Activated CD4-positive, alpha-beta T cell treated with anti-CD3 and anti-CD28 coated beads for 36 hours (primary cell): Measurements from ENCODE around the gene CELF4. TPM values are rescaled to one million over a fixed set of nuclear protein-coding genes. Genes with fewer than 3 reads are reported as not detected.

Experiments used
- ATAC-seq: fragments of 200-7000 bp; cut with Tn5 transposase; one replicate; pipeline ENCODE4 v1.10.0; 2021; ENCODE audit warnings: mild to moderate bottlenecking, moderate library complexity
- CTCF ChIA-PET: fragments of 350-600 bp; sonication (Branson Sonifier 250); formaldehyde crosslinking; loops from one replicate; lab custom pipeline; 2021; ENCODE audit warnings: antibody characterized with exemption; lab: Charles Lee
- POLR2A ChIA-PET: fragments of 350-600 bp; sonication (Branson Sonifier 250); formaldehyde crosslinking; loops from one replicate; lab custom pipeline; 2021; ENCODE audit warnings: antibody characterized with exemption, inconsistent platforms; lab: Charles Lee
- DNase-seq: peaks from one replicate; pipeline ENCODE4 v3.0.0-alpha.2; 2020
- H3K27ac Mint-ChIP-seq: one replicate; pipeline ENCODE4 v1.8.0; 2021; ENCODE audit warnings: mixed read lengths
- H3K27me3 Mint-ChIP-seq: one replicate; pipeline ENCODE4 v1.8.0; 2021; ENCODE audit warnings: mixed read lengths
- H3K36me3 Mint-ChIP-seq: one replicate; pipeline ENCODE4 v1.8.0; 2021; ENCODE audit warnings: low read depth, mixed read lengths
- H3K4me1 Mint-ChIP-seq: one replicate; pipeline ENCODE4 v1.8.0; 2021; ENCODE audit warnings: mixed read lengths
- H3K4me3 Mint-ChIP-seq: one replicate; pipeline ENCODE4 v1.8.0; 2021; ENCODE audit warnings: mild to moderate bottlenecking, moderate library complexity, mixed read lengths
- H3K9me3 Mint-ChIP-seq: one replicate; pipeline ENCODE4 v1.8.0; 2021; ENCODE audit warnings: low read depth, mixed read lengths
- intact Hi-C, 2 experiments: fragments of 100-400 bp; cut with DNase I in 1 of 2; cut with micrococcal nuclease in 1 of 2; formaldehyde crosslinking; loops; one replicate each; pipeline versions ENCODE4 v1.14.2 to v1.15.1; 2022 to 2024; cut with DNase I, micrococcal nuclease
- total RNA-seq, 2 experiments: library from RNA; stranded (reverse); gene quantifications; one replicate each; pipeline ENCODE4 v1.2.3, GENCODE V29; 2021

CELF4 gene
- total RNA-seq, 2 experiments from 2014 or later, result not detected

DNA sequence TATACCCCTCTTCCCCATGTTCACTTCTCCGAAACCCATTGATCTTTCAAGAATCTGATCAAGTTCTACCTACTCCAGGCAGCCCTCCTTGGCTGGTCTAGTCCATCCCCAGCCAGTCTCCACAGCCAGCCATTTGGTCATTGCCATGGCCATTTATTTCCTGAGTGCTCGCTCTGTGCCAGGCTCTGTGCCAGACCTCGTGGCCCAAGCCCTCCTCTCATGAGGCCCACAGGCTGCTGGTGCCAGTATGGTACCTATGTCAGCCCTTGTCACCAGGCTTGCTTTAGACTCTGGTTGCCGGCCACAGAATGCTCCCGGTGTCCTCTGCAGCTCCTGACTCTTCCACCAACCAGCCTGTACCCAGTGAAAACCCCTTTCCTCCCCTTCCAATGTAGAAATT is 78.8 kb downstream of the CELF4 start:
- Mint-ChIP-seq H3K36me3 (no peaks in the 10 kb centered on the region), H3K27ac (no peak overlapping the region), H3K27me3 (peaks cover 63% of the 10 kb centered on the region), H3K9me3 (no peaks in the 10 kb centered on the region), H3K4me3 (no peak overlapping the region), H3K4me1 (peaks cover 4% of the 10 kb centered on the region)
- DNase-seq (no peak), ATAC-seq (no peak)
- ChIA-PET CTCF (no interaction called here), POLR2A (no interaction called here)
- intact Hi-C loops, result no loop called here

DNA sequence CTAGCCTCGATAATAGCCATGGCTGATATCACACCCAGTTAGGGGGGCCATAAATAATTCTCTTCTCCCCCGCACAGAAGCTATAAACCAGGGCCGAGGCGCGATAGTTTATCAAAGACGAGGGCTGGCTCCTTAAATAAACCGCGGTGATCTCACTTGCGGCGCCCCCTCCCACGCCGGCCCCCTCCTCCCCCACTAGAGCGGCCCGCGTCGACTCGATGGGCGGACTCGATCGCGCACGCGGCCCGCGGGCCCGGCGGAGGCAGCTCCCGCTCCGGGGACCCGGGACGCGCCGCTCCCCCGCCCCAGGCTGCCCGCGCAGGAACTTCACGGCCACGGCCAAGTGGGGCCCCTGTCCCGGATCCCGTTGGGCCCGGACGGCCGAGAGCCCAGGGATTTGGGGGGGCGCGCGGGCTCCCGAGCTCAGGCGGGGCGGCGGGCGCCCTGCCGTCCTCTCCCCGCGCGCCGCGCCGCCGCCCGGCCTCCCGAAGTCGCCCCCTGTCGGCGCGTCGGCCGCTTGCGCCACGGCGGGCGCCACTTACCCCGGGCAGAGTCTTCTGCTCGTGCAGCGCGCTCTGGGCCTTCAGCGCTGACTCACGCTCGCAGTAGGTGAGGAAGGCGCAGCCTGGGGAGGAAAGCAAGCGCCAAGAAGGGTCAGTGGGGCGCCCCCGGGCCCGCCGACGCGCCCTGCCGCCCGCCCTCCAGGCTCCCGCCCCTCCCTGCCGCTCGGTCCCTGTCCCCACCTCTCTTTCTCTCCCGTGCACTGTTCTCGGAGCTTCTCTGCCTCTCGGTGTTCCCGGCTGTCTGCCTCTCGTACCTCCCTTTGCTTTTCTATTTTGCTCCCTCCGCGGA is 80.4 kb downstream of the CELF4 start:
- ChIA-PET CTCF (no interaction called here), POLR2A (no interaction called here)
- intact Hi-C loops, result no loop called here
- Mint-ChIP-seq H3K27me3 (peaks cover 63% of the 10 kb centered on the region), H3K4me3 (no peak overlapping the region), H3K36me3 (no peaks in the 10 kb centered on the region), H3K4me1 (peaks cover 4% of the 10 kb centered on the region), H3K27ac (no peak overlapping the region), H3K9me3 (no peaks in the 10 kb centered on the region)
- ATAC-seq (peak; percentile 79), DNase-seq (peak; percentile 61)

DNA sequence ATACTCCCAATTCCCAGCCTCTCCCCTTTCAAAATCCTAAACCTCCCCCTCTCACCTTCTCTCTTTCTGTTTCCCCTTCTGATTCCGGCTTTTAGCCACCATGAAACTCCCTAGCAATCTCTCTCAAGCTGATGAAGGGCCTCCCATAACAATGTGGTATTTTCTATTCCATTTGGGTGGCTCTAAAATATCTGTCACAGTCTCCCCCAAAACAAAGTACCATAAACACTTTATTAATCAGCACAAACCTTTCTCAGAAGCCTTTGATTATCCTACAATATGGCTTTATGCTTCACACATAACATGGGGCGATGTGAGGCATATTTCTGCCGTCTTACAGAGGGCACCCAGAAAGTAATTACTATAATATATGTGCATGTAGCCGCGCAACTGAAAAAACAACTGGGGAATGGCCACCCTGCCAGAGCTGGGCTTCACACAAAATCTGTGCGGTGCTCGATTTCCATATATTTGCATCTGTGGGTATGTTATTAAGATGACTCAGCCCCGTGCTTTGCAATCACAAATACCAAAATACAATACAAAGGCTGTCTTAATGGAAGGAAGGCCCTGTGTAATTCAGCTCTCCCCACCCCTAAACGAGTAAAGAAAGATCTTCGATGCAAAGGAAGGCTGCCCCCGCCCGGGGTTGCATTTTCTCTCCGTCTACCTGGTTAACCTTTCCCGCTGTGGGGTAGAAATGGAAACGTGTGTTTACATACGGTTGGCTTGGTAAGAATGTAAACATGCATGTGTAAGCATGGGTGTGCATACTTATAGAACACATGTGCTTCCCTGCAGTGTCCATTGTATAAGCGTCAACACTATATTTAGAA is 81.4 kb downstream of the CELF4 start:
- Mint-ChIP-seq H3K9me3 (no peaks in the 10 kb centered on the region), H3K4me1 (peaks cover 4% of the 10 kb centered on the region), H3K27me3 (peaks cover 61% of the 10 kb centered on the region), H3K27ac (no peak overlapping the region), H3K4me3 (no peak overlapping the region), H3K36me3 (no peaks in the 10 kb centered on the region)
- ATAC-seq, result no peak
- ChIA-PET POLR2A (interaction anchor here (0.6 kb wide), 1 partner anchor 159 kb away, joined by 3 read pairs; no protein-coding TSS in a partner anchor), CTCF (no interaction called here)
- intact Hi-C loops, result no loop called here
- no peak for DNase-seq

DNA sequence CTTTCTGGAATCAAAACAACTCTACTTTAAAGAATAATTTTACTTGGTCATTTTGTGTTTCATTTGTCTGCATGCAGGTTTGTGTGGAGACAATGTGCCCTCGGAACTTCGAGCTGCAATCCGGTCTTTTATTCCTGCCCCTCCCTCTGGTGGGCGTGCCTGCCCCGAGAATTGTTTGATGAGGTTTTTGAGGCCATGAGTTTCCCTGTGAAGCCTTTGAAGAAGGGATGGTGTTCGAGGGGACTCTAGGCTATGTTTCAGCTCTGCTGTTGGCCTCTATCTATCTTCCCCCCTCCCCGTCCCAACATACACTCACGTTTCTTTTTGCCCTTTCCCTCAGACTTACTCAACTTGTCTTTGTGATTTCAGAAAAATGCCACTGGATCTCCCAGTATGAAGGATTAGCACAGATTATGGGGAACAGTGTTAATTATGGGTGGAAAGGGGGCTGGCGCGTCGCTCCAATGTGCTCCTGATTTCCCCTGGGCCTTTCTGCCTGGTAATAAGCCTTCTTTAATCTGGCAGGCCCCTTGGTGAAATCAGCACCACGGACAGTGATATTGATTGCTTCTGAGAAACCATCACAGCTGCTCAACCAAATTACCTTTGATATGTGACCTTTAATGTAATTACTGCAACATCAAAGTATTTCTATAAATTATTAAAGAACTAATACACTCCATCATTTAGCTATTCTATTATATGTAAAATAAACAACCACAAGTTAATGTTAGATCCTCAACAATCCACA is 82.2 kb downstream of the CELF4 start:
- Mint-ChIP-seq H3K9me3 (no peaks in the 10 kb centered on the region), H3K4me3 (no peak overlapping the region), H3K4me1 (peaks cover 4% of the 10 kb centered on the region), H3K36me3 (no peaks in the 10 kb centered on the region), H3K27me3 (peaks cover 56% of the 10 kb centered on the region), H3K27ac (no peak overlapping the region)
- DNase-seq (peak; percentile 12), ATAC-seq (no peak)
- ChIA-PET CTCF (no interaction called here), POLR2A (interaction anchor here (0.6 kb wide), 1 partner anchor 159 kb away, joined by 3 read pairs; no protein-coding TSS in a partner anchor)
- intact Hi-C loops, result no loop called here

DNA sequence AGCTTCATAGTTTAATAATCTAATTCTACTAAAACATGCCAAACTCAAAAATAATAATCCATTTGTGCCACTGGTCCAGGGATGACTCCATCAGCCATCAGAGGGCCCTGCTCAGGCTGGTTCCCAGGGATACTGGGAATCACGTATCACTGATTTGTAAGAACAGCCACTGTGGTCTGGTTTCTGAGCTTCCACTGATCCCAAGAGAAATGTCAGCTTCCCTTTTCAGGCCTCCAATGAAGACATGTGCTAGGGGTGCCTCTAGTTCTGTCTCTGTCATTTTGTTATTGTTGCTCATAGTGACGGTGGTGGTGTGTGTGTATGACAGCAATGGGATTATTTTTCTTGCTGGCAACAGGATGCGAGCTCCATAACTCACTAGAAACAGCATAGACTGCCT is 83.2 kb downstream of the CELF4 start:
- ATAC-seq (no peak), DNase-seq (no peak)
- Mint-ChIP-seq H3K4me1 (peaks cover 4% of the 10 kb centered on the region), H3K27ac (no peak overlapping the region), H3K36me3 (no peaks in the 10 kb centered on the region), H3K4me3 (no peak overlapping the region), H3K9me3 (no peaks in the 10 kb centered on the region), H3K27me3 (peaks cover 48% of the 10 kb centered on the region)
- ChIA-PET POLR2A (no interaction called here), CTCF (no interaction called here)
- intact Hi-C loops, result no loop called here

DNA sequence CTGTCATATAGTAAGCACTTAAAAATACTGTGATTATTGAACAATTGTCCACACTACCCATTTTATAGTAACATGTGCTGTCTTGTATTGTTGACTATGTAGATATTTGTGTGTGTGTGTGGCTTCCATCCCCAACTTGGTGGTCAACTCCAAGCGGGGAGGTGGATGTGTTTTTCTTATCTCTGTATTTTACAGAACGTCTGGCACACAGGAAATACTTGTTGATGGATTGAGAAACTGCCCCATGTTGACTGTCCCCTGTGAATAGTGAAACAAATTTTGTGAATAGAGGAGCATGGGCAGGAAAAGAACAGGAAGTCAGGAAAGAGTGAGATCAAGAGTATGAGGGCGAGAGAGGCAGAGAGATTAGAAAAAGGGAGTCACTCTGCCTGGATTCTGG is 83.6 kb downstream of the CELF4 start:
- Mint-ChIP-seq H3K4me3 (no peak overlapping the region), H3K9me3 (no peaks in the 10 kb centered on the region), H3K36me3 (no peaks in the 10 kb centered on the region), H3K27ac (no peak overlapping the region), H3K27me3 (peaks cover 44% of the 10 kb centered on the region), H3K4me1 (peaks cover 4% of the 10 kb centered on the region)
- DNase-seq, result no peak
- POLR2A ChIA-PET, result no interaction called here
- CTCF ChIA-PET, result no interaction called here
- intact Hi-C loops, result no loop called here
- ATAC-seq, result no peak

DNA sequence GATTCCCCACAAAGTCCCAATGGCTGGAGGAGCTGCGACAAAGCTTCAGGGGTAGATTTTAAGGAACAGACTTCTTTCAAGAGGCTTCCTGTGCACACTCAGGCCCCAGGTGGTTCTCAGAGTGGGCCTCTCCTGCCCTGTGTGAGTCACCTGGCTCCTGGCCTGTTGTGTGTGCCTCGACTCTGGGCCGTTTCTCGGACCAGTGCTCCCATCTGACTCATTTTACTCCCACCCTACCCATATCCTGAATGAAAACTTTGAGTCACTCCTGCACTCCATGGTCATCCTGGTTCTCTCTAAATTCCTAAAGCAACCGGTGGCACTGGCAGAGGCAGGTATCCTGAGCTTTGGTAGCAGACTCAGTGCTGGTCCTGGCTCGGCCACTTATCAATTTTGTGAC is 84.1 kb downstream of the CELF4 start:
- Mint-ChIP-seq H3K27ac (no peak overlapping the region), H3K4me3 (no peak overlapping the region), H3K9me3 (no peaks in the 10 kb centered on the region), H3K4me1 (peaks cover 4% of the 10 kb centered on the region), H3K27me3 (peaks cover 39% of the 10 kb centered on the region), H3K36me3 (no peaks in the 10 kb centered on the region)
- ChIA-PET POLR2A (no interaction called here), CTCF (interaction anchor here (0.7 kb wide), 1 partner anchor 98 kb away, joined by 3 read pairs; no protein-coding TSS in a partner anchor)
- no peak for DNase-seq
- intact Hi-C loops, result no loop called here
- ATAC-seq, result no peak

DNA sequence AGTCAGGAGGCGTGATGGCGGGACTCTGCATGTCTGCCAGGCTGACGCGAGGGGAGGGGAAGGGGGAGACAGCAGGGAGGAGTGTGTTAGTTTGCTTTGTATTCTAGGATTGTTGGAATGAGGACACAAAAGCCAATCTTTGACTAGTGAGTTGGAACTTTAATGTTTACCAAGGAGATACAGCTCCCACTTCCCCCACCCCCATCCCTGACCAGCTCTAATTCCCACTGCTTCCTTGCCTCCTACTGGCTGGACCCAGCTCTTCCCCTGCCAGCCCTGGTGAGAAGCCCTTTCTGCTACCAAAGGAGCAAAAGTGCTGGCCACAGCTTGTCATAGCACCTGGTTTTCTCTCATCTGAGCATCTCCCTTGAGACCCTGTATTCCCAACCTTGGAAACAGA is 84.5 kb downstream of the CELF4 start:
- Mint-ChIP-seq H3K4me1 (peaks cover 1% of the 10 kb centered on the region), H3K9me3 (no peaks in the 10 kb centered on the region), H3K4me3 (no peak overlapping the region), H3K36me3 (no peaks in the 10 kb centered on the region), H3K27me3 (peaks cover 35% of the 10 kb centered on the region), H3K27ac (no peak overlapping the region)
- ChIA-PET CTCF (interaction anchor here (0.7 kb wide), 1 partner anchor 98 kb away, joined by 3 read pairs; no protein-coding TSS in a partner anchor), POLR2A (no interaction called here)
- DNase-seq (no peak), ATAC-seq (no peak)
- intact Hi-C loops, result no loop called here

DNA sequence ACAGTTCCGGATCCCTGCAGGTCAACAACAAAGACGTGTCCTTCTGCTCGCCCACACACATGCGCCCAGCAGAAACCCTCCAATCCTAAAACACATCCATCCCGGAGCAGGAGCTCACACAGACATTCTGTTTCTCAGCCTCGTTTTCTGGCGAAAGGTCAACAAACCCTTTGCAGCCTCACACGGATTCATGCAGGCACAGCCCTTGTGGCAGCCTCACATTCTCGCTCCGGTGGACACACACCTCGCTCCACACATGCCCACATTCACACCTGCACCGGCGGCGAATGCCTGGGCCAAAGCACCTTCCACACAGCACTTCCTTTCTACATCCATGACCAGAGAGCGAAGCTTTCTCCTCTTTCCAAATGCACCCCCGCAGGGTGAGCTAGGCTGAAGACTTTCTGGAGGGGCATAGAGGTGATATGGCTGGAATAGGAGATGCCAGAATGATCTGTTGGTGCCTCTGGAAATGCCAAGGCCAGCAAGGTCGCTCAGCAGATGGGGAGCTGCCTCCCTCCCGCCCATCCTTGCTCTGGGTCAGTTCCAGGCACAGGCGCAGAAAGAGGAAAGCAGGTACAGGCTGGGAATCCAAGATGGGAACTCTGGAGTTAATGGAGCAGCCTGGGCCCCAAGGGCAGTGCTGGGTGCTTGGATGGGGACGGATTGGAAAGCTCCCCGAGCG is 88.8 kb downstream of the CELF4 start:
- no peaks in the 10 kb centered on the region for H3K9me3 Mint-ChIP-seq
- POLR2A ChIA-PET, result no interaction called here
- ATAC-seq, result no peak
- DNase-seq, result no peak
- H3K27me3 Mint-ChIP-seq, result peaks cover 7% of the 10 kb centered on the region
- CTCF ChIA-PET, result interaction anchor here (0.8 kb wide), 1 partner anchor 210 kb away, joined by 3 read pairs; no protein-coding TSS in a partner anchor
- no peaks in the 10 kb centered on the region for H3K36me3 Mint-ChIP-seq
- no peaks in the 10 kb centered on the region for H3K4me1 Mint-ChIP-seq
- no peak overlapping the region for H3K4me3 Mint-ChIP-seq
- intact Hi-C loops, result loop anchor here (1.0 to 10.0 kb wide), 2 partner anchors 90 to 532 kb away; no protein-coding TSS in a partner anchor
- H3K27ac Mint-ChIP-seq, result no peak overlapping the region

DNA sequence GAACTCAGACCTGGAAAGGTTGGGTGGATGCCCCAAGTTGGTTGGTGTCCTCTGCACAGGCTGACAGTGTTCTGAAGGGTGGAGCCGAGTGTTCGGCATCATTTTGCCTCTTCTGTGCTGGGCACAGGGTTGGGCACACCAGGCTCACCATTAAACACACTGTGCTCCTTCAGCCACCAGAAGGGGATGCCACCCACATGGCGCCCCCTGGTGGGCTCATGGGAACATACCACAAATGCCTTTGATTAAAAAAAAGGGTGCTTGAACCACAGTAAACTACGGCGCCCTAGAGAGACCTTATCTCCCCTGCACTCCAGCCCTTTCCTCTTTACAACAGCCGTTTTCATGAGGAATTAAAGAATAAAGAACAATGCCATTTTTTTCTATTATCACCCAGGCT is 89.4 kb downstream of the CELF4 start:
- no peaks in the 10 kb centered on the region for H3K36me3 Mint-ChIP-seq
- POLR2A ChIA-PET, result no interaction called here
- H3K27me3 Mint-ChIP-seq, result peaks cover 7% of the 10 kb centered on the region
- ATAC-seq, result peak; percentile 33
- H3K4me1 Mint-ChIP-seq, result no peaks in the 10 kb centered on the region
- no peak overlapping the region for H3K4me3 Mint-ChIP-seq
- peak; percentile 62 for DNase-seq
- H3K27ac Mint-ChIP-seq, result no peak overlapping the region
- intact Hi-C loops, result loop anchor here (1.0 to 10.0 kb wide), 2 partner anchors 90 to 531 kb away; no protein-coding TSS in a partner anchor
- CTCF ChIA-PET, result no interaction called here
- H3K9me3 Mint-ChIP-seq, result no peaks in the 10 kb centered on the region
